Subcutaneous adipose tissue (tissue), 4 donors: ENCODE measurements around the gene POC1A. TPM values are rescaled to one million over a fixed set of nuclear protein-coding genes. Genes with fewer than 3 reads are reported as not detected.

Experiments used
- total RNA-seq, 4 donors: library from RNA; depleted of rRNA; stranded (reverse); fragments of >200 nt; gene quantifications; one replicate each; pipeline ENCODE4 v1.1.0, GENCODE V29; 2016
- TF ChIP-seq, protein P1 (sequence below): fragments of 450-650 bp; IDR thresholded peaks from one replicate; pipeline ENCODE4 v1.5.1; 2016; ENCODE audit warnings: low read depth, mild to moderate bottlenecking, control low read depth, antibody characterized with exemption, moderate library complexity

Gene POC1A
- total RNA-seq, 4 donors from 2014 or later, result 0.38 to 2.4 (median 1.2) TPM

- TF ChIP-seq, protein P1, sequence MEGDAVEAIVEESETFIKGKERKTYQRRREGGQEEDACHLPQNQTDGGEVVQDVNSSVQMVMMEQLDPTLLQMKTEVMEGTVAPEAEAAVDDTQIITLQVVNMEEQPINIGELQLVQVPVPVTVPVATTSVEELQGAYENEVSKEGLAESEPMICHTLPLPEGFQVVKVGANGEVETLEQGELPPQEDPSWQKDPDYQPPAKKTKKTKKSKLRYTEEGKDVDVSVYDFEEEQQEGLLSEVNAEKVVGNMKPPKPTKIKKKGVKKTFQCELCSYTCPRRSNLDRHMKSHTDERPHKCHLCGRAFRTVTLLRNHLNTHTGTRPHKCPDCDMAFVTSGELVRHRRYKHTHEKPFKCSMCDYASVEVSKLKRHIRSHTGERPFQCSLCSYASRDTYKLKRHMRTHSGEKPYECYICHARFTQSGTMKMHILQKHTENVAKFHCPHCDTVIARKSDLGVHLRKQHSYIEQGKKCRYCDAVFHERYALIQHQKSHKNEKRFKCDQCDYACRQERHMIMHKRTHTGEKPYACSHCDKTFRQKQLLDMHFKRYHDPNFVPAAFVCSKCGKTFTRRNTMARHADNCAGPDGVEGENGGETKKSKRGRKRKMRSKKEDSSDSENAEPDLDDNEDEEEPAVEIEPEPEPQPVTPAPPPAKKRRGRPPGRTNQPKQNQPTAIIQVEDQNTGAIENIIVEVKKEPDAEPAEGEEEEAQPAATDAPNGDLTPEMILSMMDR, result no peak
Measured at GRCh38 chr3:52197499-52197841, 43.2 kb upstream of the POC1A start.

GRCh38 chr3:52196977-52197376 lies 42.8 kb upstream of the POC1A start:
- TF ChIP-seq, protein P1, result no peak

- TF ChIP-seq, protein P1, result no peak
Measured at GRCh38 chr3:52195823-52196331, 41.7 kb upstream of the POC1A start.

GRCh38 chr3:52195291-52195597 lies 41.0 kb upstream of the POC1A start:
- TF ChIP-seq, protein P1, result no peak

GRCh38 chr3:52194485-52195290 lies 40.5 kb upstream of the POC1A start:
- TF ChIP-seq, protein P1, result no peak

DNA sequence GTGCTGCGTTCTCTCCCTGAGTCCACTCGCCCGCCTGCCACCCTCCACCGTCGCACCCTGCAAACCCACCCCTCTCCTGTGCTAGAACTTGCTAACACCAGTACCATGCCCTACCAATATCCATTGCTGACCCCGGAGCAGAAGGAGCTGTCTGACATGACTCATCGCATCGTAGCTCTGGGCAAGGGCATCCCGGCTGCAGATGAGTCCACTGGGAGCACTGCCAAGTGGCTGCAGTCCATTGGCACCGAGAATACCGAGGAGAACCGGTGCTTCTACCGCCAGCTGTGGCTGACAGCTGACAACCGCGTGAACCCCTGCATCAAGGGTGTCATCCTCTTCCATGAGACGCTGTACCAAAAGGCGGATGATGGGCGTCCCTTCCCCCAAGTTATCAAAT lies 38.8 kb upstream of the POC1A start:
- TF ChIP-seq, protein P1, result no peak

DNA sequence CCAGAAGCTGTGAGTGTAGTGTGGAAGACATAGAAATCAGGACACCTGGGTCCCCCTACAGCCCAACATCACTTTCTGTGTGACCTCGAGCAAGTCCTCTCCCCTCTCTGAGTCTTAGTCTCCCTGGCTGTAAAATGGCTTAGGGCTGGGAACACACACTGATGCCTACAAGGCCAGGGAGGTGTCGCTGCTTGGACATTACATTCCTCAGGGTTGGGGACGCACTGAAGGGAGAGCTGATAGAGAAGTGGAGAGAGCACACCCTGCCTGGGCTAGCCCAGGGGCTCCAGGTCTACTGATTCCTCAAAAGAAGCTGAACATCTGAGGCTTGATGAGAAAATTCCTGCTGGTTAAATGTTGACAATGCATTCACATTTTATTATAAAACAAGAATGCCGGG lies 37.4 kb upstream of the POC1A start:
- TF ChIP-seq, protein P1, result no peak
